Activated CD8-positive, alpha-beta memory T cell treated with anti-CD3 and anti-CD28 coated beads, Interleukin-2, amount 50 U/mL, for 48 hours (primary cell): ENCODE results near the gene TP53AIP1.
A peak's percentile ranks its signal among the peaks of the same experiment; 100 is the strongest.

Experiments
- DNase-seq: peaks from one replicate; pipeline ENCODE4 v3.0.0-alpha.2; 2020

Gene TP53AIP1

DNA sequence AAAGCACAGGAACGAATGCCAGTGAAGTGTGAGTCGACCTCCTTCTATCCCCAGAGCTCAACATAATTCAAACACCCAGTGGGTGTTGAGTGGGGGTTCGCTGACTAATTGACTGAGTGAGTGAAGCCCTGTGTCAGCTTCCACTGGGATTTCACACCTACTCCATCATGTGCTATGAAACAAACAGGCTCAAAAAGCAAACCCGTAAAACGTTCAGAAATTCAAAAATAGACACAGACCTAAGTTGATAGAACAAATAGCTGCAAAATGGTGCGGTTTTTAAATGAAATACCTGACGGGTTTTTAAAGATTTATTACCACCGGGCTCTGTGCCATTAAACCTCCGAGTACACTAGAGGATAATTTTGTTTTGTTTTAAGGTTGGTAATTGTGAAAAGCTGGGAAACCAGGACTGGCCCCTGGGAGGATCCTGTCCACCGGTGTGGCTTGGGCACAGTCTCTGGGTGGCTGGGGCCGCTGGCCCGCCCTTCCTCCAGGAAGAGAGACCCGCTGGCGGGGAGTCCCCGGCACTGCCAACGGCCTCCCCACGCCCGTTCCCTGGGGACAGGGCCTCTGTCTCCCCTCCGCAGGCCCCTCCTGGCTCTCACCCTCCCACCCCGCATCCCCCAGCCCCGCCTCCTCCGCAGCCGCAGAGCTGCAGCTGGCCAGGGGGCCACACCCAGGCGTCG, 37.9 kb downstream of the TP53AIP1 start:
- DNase-seq = no peak

DNA sequence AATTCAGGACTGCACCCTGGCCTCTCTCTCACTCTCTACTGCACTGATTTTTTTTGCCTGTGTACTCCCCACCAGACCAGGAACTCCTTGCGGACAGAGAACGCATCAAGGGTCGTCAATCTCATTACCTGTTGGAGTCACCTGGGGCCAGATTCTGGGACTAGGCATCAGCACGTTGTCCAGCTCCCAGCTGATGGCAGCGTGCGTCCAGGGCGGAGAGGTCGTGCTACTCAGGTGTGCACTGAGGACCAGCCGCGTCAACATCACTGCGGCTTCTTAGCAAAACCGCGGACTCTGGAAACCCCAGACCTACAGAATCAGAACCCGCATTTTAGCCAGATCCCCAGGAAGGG, 38.4 kb downstream of the TP53AIP1 start:
- no peak for DNase-seq

DNA sequence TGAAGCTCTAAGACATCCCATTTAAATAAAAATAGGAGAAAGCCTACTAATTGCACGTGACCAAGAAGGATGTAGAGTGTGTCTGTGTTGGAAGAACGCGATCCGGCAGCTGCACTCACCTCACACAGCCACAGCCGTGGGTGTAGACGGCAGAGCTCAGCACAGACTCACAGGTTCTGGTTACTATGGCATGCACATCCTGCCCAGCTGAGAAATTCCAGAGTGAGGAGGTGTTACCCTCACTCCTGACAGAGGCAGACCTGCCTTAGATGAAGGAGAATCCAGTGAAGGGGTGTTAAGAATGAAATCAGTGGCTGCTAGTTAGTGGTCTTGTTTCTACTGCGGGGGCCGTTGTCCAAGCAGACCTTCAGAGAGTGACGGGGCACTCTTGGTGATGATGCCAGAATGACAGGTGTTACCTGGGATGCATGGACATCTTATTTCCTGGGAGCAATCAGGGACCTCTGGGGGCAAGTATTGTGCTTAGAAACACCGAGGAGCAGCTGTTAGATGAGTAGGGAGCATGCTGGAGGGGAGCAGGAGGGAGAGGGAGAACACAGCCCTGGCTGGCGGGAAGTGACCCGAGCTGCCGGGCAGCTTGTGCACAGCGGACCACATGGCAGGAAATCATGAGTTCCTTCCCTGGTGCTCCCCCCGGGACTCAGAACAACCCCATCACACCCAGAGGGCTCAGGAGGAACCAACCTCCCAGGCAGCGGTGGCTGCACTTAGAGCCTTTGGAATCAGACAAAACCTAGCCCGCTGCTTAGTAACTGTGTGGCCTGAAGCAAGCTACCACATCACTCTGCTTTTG, 39.2 kb downstream of the TP53AIP1 start:
- DNase-seq = no peak

DNA sequence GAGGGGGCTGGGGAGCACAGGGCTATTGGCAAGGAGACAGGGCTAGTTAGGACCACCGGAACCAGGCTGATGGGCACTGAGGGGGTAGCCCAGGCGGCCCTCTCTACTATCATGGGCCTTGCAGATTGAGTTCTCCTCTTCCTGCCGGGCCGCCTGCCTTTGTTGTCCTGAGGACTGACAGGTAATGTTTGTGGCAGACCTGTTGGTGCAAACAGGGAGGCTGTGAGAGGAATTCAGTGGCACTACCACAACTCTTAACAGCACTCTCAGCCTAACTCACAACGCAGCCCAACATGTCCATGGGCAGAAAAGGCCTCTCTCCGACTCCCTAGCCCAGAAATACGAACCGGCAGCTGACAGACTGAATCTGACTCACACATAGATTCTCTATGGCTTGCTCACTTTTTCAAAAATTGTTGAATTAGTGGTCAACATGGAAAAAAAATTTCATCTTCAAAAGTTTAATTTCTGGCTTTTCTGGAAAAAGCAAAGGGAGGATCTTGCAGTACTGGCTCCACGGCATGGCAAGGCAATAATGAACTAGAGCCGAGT, 40.1 kb downstream of the TP53AIP1 start:
- no peak for DNase-seq

DNA sequence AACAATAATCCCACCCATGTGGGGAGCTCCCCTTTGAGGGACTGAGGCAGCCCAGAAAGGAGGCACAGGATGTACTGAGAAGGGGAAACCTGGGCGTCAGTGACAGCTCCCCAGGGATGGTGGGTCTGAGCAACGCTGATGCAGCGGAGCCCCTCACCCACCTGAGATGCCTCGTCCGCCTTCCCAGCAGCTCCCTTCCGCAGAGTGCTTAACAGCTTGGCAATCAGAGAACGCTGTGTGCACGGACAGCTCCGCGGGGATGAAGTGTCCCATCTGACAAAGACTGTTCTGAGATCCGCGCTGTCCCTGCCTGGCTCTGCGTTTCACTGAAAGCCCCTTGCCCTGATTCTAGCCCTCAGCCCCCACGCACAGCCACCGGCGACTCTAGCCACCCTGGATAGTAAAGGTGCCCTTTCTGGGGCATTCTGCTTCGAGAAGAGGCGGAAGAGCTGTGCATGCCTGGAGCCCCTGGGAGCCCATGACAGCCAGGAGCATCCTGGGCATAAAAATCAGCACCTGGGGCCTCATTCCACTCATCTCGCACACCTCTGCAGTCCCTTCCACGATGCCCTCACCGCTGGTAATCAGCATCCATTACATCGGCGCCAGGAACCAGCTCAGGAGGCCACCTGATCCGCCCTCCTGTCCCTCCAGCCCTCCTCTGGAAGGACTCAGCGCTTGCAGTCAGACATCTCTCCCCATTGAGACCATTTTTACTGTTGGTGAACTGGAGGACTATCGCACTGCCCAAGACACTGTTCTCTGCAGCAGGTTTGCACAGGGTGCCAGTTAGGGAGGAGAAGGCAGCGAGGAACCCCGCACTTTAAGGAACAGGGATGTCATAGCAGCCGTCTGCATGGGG, 40.8 kb downstream of the TP53AIP1 start:
- no peak for DNase-seq

DNA sequence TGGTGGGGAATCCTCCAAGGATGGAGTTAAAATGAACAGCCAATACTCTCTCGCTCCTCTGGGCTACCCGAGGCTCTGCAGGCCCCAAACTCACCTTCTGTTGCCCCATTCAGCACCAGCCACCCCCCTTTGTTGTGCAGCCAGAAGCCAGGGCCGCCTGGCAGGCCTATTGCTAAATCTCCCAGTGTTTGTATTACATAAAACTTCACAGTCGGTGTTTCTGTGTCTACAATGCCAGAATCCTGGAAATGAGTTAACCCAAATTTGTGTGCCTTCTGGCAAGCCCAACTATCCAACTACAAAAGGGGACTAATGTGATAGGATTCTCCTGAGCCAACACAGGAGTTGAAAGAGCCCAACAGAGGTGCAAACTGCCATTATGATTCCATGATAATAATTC, 42.2 kb downstream of the TP53AIP1 start:
- no peak for DNase-seq

- DNase-seq = no peak
Measured at GRCh38 chr11:128898580-128899344, 43.9 kb downstream of the TP53AIP1 start.

GRCh38 chr11:128897826-128898225, 44.8 kb downstream of the TP53AIP1 start:
- DNase-seq = no peak

DNA sequence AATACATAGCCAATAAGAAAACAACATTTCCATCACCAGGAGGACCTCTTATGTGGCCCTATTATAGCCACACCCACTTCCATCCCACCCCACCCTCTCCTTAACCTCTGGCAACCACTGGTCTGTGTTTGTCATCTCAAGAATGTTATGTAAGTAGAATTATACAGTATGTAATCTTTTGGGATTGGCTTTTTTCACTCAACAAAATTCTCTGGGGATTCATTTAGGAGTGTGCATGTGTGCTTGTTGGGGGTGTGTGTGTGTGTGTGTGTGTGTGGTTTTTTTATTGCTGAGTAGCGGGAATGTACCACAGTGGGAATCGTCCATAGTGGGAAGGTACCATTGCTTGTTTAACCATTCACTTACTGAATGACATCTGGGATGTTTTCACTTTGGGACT, 46.3 kb downstream of the TP53AIP1 start:
- DNase-seq = no peak

GRCh38 chr11:128895526-128895925, 47.1 kb downstream of the TP53AIP1 start:
- no peak for DNase-seq

DNA sequence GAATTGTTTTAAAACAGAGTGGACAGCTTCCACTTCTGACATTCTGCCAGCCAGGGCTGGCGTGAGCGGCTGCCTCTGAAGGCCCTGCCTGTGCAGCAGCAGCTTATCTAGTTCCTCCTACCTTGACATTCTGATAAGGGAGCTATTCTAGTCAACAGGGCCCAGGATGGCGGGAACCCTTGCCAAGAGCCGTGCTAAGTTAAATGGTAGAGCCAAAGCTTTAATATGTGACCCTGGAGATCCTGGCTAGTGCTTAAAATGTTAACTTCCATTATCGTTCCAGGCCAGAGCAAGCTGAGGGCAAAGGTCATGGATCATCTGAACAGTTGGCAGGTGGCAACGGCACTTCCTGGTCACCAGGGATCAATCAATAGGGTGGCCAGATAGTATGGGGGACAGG, 48.0 kb downstream of the TP53AIP1 start:
- no peak for DNase-seq

DNA sequence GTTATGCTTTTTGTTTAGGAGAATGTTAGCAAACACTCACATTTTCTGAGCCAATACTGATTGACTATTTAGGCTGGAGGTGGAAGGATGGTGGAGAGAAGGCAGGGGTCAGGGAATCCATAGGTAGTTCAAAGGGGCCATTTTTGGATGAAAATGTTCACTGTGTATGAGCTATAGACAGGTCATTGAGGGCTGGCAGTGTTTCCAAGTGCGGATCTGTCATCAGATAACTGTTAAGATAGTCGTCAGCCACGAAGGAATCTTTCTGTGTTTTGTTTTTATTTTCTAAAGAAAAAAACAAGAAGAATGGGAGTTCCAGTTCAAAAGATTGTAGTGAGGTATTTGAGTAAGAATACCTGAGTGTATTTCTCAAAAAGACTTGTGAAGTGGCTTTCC, 48.4 kb downstream of the TP53AIP1 start:
- no peak for DNase-seq

GRCh38 chr11:128893578-128894285, 48.9 kb downstream of the TP53AIP1 start:
- DNase-seq = no peak

GRCh38 chr11:128892866-128893565, 49.7 kb downstream of the TP53AIP1 start:
- DNase-seq = no peak

GRCh38 chr11:128891913-128892398, 50.7 kb downstream of the TP53AIP1 start:
- no peak for DNase-seq

DNA sequence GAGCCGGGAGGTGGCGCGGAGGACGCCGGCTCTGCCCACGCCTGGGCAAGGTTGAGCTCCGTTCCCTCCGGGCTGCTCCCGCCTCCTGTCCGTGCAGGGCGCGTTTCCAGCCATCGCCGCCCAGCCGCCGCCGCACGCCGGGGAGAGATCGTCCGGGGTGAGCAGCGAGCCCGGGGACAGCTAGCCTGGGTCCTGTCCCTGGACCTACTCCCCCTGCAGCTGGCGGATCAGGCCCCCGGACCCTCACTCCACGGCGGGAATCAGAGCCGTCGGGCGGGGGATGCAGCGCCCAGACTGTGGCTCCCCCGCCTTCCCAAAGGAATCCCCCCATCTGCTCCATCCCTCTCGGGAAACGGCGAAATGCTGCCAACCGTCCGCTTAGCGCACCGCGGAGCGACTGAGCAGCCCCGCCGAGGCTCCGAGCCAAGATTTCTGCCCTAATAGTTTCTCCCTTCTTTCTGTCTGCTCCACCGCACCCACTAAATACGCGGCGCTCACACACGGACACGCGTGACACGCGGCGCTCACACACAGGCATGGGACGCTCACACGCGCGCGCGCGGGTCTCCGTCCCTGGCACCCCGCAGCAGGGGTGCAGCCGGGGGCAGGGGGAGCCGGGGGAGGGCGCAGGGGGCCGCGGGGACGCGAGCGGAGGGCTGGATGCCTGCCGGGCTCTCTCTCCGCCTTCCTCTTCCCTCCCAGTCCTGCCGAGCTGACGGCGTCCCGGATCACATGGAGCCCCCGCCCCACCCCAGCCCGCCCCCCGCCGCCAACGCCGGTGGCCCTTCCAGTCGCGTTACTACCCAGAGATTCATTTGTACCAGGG, 51.9 kb downstream of the TP53AIP1 start, which contains the start of gene KCNJ5:
KCNJ5 (plus strand) TSS at position 814 of the 826 bp plus-strand sequence. CDS start 19,918 bp downstream, outside the sequence.
- peak; percentile 61 for DNase-seq

- DNase-seq = no peak
Measured at GRCh38 chr11:128890216-128890542, 52.5 kb downstream of the TP53AIP1 start.

DNA sequence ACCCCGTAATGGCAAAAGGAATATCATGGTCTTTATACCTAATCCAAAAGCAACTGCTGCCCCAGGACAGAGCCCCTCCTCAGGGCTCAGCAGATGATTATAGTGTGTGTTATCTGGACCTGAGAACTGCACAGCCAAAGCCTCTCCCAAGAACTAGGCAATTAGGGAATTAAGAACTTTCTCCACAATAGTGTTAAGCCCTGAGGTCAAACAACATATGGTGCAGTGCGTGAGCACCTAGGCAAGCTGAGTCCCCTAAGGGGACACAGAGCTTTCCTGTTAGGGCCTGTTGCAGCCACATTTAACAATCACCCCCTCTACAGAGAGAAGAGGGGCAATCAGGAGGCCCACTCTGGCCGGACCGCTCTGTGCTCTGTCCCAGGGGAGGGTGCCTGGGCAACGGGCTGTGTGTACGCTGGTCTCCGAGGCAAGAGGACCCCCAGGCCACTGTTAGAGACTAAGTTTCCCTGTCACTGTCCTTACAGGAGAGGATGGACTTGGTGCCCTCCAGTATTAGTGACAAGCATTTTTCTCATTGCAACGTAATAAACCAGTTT, 52.9 kb downstream of the TP53AIP1 start:
- DNase-seq = no peak
